Immature natural killer cell (primary cell): ENCODE data around the gene CD248. TPM values are rescaled to one million over a fixed set of nuclear protein-coding genes. Genes with fewer than 3 reads are reported as not detected.
"Not testable (repeated sequence)": the region's sequence is repeated elsewhere in the genome, so short reads cannot be mapped to it uniquely, and the experiment has no call there.

Experiments used
- DNase-seq, 3 donors: peaks; one replicate each; pipeline ENCODE4 v3.0.0; 2022; ENCODE audit warnings: mixed read lengths in 1 of 3
- H3K27ac Mint-ChIP-seq, 6 donors: one replicate each; pipeline ENCODE4 v1.8.0; 2020; ENCODE audit warnings: mixed read lengths in 6 of 6, mild to moderate bottlenecking in 5 of 6, inconsistent platforms in 4 of 6, moderate library complexity in 3 of 6
- H3K27me3 Mint-ChIP-seq, 3 donors: one replicate each; pipeline ENCODE4 v1.8.0; 2020 to 2021; ENCODE audit warnings: low read depth in 3 of 3, mild to moderate bottlenecking in 3 of 3, mixed read lengths in 3 of 3, moderate library complexity in 3 of 3, inconsistent platforms in 1 of 3
- H3K36me3 Mint-ChIP-seq, 3 donors: one replicate each; pipeline ENCODE4 v1.8.0; 2020; ENCODE audit warnings: mixed read lengths in 3 of 3, inconsistent platforms in 2 of 3, mild to moderate bottlenecking in 2 of 3
- H3K4me1 Mint-ChIP-seq, 2 donors: one replicate each; pipeline ENCODE4 v1.8.0; 2020; ENCODE audit warnings: inconsistent platforms in 2 of 2, mild to moderate bottlenecking in 2 of 2, mixed read lengths in 2 of 2, moderate library complexity in 1 of 2
- H3K4me3 Mint-ChIP-seq, 5 donors: one replicate each; pipeline ENCODE4 v1.8.0; 2020; ENCODE audit warnings: mild to moderate bottlenecking in 5 of 5, mixed read lengths in 5 of 5, inconsistent platforms in 3 of 5, moderate library complexity in 3 of 5
- H3K9me3 Mint-ChIP-seq, 6 donors: one replicate each; pipeline ENCODE4 v1.8.0; 2020; ENCODE audit warnings: mild to moderate bottlenecking in 6 of 6, mixed read lengths in 6 of 6, inconsistent platforms in 4 of 6, moderate library complexity in 3 of 6
- polyA plus RNA-seq, 3 donors: library from polyadenylated mRNA; unstranded; fragments of 300-500 nt; fragmentation: Illumina TruSeq; gene quantifications; one replicate each; pipeline ENCODE4 v1.2.3, GENCODE V29; 2021

The CD248 gene
- polyA plus RNA-seq, 3 donors from 2014 or later, result not detected

DNA sequence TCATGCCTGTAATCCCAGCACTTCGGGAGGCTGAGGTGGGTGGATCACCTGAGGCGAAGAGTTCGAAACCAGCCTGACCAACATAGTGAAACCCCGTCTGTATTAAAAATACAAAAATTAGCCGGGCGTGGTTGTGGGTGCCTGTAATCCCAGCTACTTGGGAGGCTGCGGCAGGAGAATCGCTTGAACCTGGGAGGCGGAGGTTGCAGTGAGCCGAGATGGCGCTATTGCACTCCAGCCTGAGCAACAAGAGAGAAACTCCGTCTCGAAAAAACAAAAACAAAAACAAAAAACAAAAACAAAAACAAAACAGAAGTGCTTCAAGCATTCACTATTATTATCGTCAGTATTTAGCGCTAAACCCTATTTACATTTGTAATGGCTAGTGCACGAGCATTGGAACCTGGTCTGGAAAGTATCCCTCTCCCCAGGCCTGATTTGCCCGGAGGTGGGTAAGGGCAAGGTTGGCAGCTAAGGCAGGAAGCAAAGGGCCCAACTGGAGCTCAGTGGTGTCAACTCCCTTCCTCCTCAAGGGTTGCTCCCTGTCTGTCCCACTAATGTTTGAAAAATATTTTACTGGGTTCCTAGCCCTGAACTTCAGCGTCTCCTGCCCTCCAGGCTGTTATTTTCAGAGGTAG lies 5.9 kb downstream of the CD248 start:
- H3K9me3 Mint-ChIP-seq, result not testable (repeated sequence)
- peaks cover 11 to 13% of the 10 kb centered on the region in 2 donors for H3K4me1 Mint-ChIP-seq

DNA sequence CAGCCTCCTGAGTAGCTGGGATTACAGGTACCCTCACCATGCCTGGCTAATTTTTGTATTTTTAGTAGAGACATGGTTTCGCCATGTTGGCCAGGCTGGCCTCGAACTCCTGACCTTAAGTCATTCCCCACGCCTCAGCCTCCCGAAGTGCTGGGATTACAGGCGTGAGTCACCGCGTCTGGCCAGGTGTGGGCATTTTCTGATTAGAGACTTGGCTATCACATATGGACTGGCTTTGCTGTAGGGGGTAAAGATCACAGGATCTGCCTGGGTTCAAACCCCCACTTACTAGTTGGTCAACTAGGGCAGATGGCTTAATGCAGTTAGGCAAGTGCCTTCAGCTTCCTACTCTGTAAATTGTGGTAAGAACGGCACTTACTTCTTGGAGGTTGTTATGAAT lies 6.5 kb downstream of the CD248 start:
- peaks cover 8 to 11% (median 9%) of the 10 kb centered on the region in 3 donors for H3K27me3 Mint-ChIP-seq
- no peaks in the 10 kb centered on the region for H3K9me3 Mint-ChIP-seq
- no peak for DNase-seq
- no peak overlapping the region for H3K27ac Mint-ChIP-seq
- H3K4me1 Mint-ChIP-seq, result peaks cover 11% of the 10 kb centered on the region in 2 donors
- no peaks in the 10 kb centered on the region for H3K36me3 Mint-ChIP-seq
- H3K4me3 Mint-ChIP-seq, result no peak overlapping the region

More for the DNA sequence above, 5.9 kb downstream of the CD248 start:
- not testable (repeated sequence) for H3K27ac Mint-ChIP-seq, DNase-seq, H3K36me3 Mint-ChIP-seq
- H3K27me3 Mint-ChIP-seq, result peaks cover 9 to 15% (median 11%) of the 10 kb centered on the region in 3 donors
- H3K4me3 Mint-ChIP-seq, result peak overlapping the region in 1 of 5 donors; percentile 9

DNA sequence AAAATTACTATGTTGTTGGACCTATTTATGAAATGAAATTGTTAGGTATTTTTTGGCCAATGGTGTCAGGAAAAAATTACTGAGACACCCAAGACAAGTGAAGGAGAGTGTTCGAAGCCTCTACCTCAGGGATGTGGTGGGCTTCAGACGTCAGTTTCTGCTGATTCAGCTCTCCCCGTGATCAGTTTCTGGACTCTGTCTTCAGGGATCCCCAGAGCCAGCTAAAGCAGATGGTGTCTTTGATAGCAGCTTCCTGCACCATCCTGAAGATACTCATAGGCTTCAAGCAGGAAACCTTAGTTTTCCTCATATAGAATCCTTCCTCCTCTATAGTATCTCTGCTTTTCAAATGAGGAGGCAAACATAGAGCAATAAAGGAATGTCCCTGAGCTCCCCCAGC lies 7.4 kb downstream of the CD248 start:
- H3K36me3 Mint-ChIP-seq, result no peaks in the 10 kb centered on the region
- peaks cover 7 to 12% (median 9%) of the 10 kb centered on the region in 3 donors for H3K27me3 Mint-ChIP-seq
- no peak overlapping the region for H3K4me3 Mint-ChIP-seq
- no peaks in the 10 kb centered on the region for H3K9me3 Mint-ChIP-seq
- no peak overlapping the region for H3K27ac Mint-ChIP-seq
- DNase-seq, result no peak
- peaks cover 10 to 11% of the 10 kb centered on the region in 2 donors for H3K4me1 Mint-ChIP-seq

DNA sequence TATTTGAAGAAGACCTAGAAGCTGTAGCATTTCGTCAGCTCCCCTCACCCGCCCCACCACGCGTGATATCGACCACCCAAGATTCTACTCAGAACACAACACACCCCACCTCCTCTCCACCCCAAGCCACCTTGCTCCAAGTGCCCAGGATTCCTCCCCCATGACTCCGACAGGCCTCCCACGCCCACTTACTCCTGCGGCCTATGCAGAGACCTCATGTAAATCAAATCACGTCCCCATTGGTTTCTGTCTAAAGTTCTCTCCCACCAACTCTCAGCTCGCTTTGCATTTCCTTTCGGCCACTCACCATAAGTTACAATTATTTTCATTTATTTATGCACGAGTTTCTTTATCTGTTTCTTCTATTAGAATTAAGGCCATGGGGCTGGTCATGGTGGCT lies 14.2 kb downstream of the CD248 start:
- DNase-seq, result no peak
- Mint-ChIP-seq H3K27ac (no peak overlapping the region), H3K9me3 (no peaks in the 10 kb centered on the region), H3K36me3 (peaks cover 0 to 3% (median 0%) of the 10 kb centered on the region in 3 donors), H3K27me3 (peaks cover 0 to 7% (median 4%) of the 10 kb centered on the region in 3 donors), H3K4me3 (no peak overlapping the region), H3K4me1 (no peaks in the 10 kb centered on the region)

DNA sequence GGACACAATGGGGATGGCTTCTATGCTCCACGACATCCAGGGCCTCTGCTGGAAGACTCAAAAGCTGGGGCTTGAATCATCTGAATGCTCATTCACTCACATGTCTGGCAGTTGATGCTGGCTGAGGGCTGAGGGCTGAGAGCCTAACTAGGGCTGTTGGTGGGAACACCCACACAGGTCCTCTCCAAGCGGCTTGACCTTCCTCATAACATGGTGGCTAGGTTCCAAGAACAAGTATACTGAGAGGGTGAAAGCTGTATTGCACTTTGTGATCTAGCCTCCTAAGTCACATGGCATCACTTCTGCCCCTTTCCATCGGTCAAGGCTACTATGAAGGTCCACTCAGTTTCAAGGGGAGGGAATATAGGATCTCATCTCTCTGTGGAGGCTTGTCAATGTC lies 17.7 kb downstream of the CD248 start:
- no peak for DNase-seq
- Mint-ChIP-seq H3K4me3 (no peak overlapping the region), H3K4me1 (no peaks in the 10 kb centered on the region), H3K27me3 (peaks cover 1 to 4% (median 2%) of the 10 kb centered on the region in 3 donors), H3K9me3 (peaks cover 0 to 2% (median 0%) of the 10 kb centered on the region in 6 donors), H3K27ac (no peak overlapping the region), H3K36me3 (peaks cover 0 to 3% (median 0%) of the 10 kb centered on the region in 3 donors)

DNA sequence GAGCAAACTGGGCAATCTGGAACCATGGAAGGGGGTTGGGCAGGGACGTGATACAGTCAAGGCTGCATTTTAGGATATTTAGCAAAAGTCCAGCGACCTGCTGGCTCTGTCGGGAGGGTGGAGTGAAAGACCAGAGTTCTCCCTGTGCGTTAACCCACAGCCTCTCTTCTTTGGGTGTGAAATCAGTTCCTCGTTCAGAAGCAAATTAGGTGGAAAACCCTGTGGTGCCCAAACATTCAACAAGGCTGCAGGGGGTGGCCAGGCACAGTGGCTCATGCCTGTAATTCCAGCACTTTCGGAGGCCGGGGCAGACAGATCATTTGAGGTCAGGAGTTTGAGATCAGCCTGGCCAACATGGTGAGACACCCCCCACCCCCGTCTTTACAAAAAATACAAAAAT lies 19.2 kb downstream of the CD248 start:
- H3K4me1 Mint-ChIP-seq, result peaks cover 0 to 4% of the 10 kb centered on the region in 2 donors
- H3K4me3 Mint-ChIP-seq, result no peak overlapping the region
- H3K27me3 Mint-ChIP-seq, result peaks cover 4 to 7% (median 6%) of the 10 kb centered on the region in 3 donors
- no peak for DNase-seq
- H3K36me3 Mint-ChIP-seq, result peaks cover 0 to 3% (median under 1%) of the 10 kb centered on the region in 3 donors
- H3K27ac Mint-ChIP-seq, result no peak overlapping the region
- H3K9me3 Mint-ChIP-seq, result peaks cover 0 to 2% (median 0%) of the 10 kb centered on the region in 6 donors

DNA sequence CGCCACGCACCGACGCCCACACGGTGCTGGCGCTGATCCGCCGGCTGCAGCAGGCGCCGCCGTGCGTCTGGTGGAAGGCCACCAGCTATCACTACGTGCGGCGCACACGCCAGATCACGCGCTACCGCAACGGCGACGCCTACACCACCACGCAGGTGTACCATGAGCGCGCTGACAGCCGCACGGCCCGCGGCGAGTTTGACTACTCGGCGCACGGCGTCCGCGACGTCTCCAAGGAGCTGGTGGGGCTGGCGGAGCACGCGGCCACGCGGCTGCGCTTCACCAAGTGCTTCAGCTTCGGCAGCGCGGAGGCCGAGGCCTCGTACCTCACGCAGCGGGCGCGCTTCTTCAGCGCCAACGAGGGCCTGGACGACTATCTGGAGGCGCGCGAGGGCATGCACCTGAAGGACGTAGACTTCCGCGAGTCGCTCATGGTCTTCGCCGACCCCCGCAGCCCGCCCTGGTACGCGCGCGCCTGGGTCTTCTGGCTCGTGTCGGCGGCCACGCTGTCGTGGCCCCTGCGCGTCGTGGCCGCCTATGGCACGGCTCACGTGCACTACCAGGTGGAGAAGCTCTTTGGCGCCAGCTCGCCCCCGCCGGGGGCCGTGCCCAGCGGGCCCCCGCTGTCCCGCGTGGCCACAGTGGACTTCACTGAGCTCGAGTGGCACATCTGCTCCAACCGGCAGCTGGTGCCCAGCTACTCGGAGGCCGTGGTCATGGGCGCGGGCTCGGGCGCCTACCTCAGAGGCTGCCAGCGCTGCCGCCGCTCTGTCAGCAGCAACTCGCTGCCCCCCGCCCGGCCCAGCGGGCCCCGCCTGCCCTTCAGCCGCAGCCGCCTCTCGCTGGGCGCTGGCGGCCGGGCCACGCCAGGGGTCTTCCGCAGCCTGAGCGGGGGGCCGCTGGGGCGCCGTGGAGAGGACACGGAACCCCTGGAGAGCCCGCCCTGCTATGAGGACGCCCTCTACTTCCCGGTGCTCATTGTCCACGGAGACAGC lies 21.9 kb downstream of the CD248 start:
- peaks cover 0 to 2% (median 0%) of the 10 kb centered on the region in 6 donors for H3K9me3 Mint-ChIP-seq
- no peak for DNase-seq
- peaks cover 12 to 16% of the 10 kb centered on the region in 2 donors for H3K4me1 Mint-ChIP-seq
- no peak overlapping the region for H3K4me3 Mint-ChIP-seq
- H3K36me3 Mint-ChIP-seq, result peaks cover 0 to 4% (median 0%) of the 10 kb centered on the region in 3 donors
- peaks cover 4 to 15% (median 8%) of the 10 kb centered on the region in 3 donors for H3K27me3 Mint-ChIP-seq
- H3K27ac Mint-ChIP-seq, result no peak overlapping the region

DNA sequence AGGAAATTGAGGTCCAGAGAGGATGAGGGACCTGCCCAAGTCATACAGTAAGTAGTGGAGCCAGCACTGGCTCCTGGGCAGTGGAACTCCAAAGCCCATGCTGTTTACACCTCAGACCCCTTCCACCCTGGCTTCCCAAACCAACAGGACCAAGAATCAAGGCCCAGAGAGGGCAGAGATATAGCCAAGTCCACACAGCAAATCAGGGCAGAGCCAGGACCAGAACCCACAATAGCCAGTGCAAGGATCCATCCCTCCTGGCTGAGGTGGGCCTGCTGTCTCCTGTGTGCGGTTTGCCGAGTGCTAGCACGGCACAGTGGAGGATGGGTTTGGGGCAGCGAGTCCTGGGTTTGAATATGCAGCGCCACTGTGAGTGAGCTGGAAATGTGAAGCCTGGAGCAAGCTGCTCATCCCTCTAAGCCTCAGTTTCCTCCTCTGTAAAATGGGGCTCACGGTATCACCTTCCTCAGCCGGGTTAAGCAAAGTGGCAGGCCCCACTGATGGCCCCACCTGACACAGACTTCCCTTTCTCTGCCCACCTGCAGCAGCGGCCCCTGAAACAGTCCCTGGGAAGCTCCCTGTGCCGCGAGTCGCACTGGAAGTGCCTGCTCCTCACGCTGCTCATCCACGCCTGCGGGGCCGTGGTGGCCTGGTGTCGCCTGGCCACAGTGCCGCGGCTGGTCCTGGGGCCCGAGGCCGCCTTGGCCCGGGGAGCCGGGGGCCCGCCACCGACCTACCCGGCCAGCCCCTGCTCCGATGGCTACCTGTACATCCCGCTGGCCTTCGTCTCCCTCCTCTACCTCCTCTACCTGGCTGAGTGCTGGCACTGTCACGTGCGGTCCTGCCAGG lies 22.8 kb downstream of the CD248 start:
- no peak overlapping the region for H3K4me3 Mint-ChIP-seq
- no peak for DNase-seq
- H3K4me1 Mint-ChIP-seq, result peaks cover 22 to 25% of the 10 kb centered on the region in 2 donors
- no peak overlapping the region for H3K27ac Mint-ChIP-seq
- H3K27me3 Mint-ChIP-seq, result peaks cover 10 to 18% (median 17%) of the 10 kb centered on the region in 3 donors
- H3K9me3 Mint-ChIP-seq, result peaks cover 0 to 2% (median 0%) of the 10 kb centered on the region in 6 donors
- H3K36me3 Mint-ChIP-seq, result peaks cover 0 to 4% (median 3%) of the 10 kb centered on the region in 3 donors

DNA sequence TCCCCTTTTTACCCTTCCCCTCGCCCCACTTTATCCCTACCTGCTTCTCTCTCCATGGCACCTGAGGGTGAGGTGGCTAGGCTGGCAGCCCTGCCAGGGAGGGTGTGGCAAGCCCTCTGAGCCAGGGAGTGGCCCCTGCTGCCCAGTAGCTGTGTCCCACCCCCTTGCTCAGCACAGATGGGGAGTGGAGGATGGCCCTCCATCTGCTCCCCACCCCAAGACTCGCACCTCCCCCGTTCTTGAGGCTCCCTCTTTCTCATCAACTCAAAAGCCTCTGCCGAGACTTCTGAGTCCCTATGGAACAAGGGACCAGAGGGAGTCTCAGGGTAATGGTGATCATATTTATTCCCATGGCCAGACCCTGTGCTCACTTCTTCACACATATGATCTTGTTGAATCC lies 23.5 kb downstream of the CD248 start:
- no peak for DNase-seq
- Mint-ChIP-seq H3K4me3 (peak overlapping the region in 1 of 5 donors; percentile 38), H3K36me3 (peaks cover 0 to 4% (median 3%) of the 10 kb centered on the region in 3 donors), H3K9me3 (peaks cover 0 to 2% (median 0%) of the 10 kb centered on the region in 6 donors), H3K27me3 (peaks cover 11 to 20% (median 19%) of the 10 kb centered on the region in 3 donors), H3K27ac (no peak overlapping the region), H3K4me1 (peaks cover 25 to 27% of the 10 kb centered on the region in 2 donors)

DNA sequence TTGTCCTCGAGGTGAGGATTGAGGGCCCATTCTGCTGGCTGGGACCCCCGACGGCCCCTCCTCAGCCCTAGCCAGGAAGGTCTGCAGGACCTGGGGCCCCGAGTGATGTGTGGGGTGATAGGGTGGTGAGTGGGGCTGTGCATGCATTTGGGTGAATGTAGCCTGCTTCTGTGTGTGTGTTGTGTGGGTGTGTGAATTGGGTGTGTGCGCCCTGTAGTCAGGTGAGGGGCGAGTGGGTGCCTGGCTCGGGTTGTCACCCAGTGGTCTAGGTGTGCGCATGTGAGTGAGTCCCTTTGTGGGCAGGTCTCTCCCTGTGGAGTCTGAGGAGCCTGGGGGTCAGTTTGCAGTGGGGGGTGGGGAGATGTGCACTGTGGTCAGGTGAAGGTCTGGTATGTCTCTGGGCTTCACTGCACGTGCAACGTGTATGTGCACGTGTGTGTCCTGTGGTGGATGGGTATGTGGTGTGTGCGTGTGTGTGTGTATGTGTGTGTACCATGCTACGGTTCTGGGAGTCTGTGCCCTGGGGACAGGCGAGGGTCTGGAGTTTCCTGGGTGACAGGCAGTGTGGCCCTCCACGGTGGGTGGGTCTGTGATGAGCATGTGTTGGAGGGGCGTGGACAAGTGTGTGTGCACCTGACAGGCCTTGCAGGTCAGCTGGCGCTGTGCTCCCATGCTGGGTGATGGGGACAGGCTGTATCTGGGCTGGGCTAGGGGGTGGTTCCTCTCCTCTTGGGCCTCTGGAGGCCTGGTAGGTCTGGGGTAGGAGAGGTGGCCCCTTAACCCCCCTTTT lies 24.1 kb downstream of the CD248 start:
- H3K4me1 Mint-ChIP-seq, result peaks cover 28 to 32% of the 10 kb centered on the region in 2 donors
- H3K4me3 Mint-ChIP-seq, result peak overlapping the region in 4 of 5 donors; percentile 18 to 61 (median 40)
- peaks cover 0 to 4% (median 3%) of the 10 kb centered on the region in 3 donors for H3K36me3 Mint-ChIP-seq
- no peak overlapping the region for H3K27ac Mint-ChIP-seq
- peaks cover 0 to 2% (median 0%) of the 10 kb centered on the region in 6 donors for H3K9me3 Mint-ChIP-seq
- DNase-seq, result no peak
- H3K27me3 Mint-ChIP-seq, result peaks cover 11 to 21% (median 17%) of the 10 kb centered on the region in 3 donors

DNA sequence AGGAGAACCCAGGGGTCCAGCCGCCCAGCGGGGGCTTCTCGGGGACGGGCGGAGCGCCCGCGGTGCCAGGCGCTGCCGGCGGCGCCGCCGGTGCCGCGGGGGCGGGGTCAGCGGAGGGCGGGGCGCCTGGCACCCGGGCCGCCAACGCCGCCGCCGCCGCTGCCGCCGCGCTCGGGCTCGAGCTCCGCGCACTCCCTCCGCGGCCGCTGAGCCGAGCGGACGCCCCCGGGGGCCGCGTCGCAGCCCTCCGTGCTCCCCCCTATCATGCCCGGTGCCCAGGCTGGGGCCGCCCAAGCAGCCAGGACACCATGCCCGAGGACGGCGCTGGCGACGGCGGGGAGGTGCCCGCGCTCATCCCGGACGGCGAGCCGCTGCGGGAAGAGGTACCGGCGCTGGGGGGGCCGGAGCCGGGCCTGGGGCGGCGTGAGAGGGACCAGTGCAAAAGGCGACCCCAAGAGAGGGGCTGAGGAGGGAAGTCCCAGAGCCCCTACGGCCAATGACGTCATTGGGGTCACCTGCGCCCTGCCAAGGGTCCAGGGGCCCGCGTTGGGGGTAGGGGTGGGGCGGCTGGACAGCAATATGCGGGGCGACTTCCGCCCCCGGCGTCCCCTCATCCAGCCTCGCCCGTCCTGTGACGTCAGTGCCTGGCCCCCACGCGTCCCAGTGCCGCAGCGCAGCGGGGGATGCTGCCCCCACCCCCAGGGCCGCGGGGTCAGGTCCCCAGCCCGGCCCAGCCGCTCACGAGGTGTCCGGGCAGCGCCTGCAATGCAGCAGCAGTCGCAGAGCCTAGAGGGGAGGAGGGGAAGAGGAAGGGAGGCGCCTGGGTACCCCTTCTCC lies 24.9 kb downstream of the CD248 start, which contains the start of gene TMEM151A:
TSS of gene TMEM151A (plus strand) at position 189 of the 837 bp plus-strand sequence. CDS start at position 309, 120 bp downstream.
- Mint-ChIP-seq H3K4me3 (peak within 1 kb of the TSS; percentile 86 to 94 (median 92)), H3K9me3 (peaks cover 0 to 2% (median 0%) of the 10 kb centered on the region in 6 donors), H3K4me1 (peaks cover 35% of the 10 kb centered on the region in 2 donors), H3K36me3 (peaks cover 0 to 4% (median 3%) of the 10 kb centered on the region in 3 donors), H3K27me3 (peaks cover 11 to 21% (median 17%) of the 10 kb centered on the region in 3 donors), H3K27ac (peak within 1 kb of the TSS in 1 of 6 donors; percentile 50)
- DNase-seq, result no peak
